ENCODE measurements around the gene ASB13.
"Not testable (repeated sequence)": the region's sequence is repeated elsewhere in the genome, so short reads cannot be mapped to it uniquely, and the experiment has no call there.

ASB13 gene

DNA sequence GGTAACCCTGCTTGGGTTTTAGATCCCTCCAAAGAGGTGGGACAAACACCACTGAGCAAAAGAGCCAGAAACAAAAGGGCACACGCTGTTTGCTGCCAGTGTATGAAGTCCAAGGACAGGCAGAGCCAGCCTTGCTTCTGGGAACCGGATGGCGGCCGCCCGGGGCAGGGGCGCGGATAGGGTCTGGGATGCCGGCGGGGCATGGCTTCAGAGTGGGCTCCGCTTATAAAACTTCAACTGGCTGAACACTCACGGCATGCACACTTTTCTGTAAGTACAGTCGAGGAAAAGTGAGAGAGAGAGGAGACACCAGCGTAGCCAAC is 62.6 kb downstream of the ASB13 start:
- DNase-seq: no peak

DNA sequence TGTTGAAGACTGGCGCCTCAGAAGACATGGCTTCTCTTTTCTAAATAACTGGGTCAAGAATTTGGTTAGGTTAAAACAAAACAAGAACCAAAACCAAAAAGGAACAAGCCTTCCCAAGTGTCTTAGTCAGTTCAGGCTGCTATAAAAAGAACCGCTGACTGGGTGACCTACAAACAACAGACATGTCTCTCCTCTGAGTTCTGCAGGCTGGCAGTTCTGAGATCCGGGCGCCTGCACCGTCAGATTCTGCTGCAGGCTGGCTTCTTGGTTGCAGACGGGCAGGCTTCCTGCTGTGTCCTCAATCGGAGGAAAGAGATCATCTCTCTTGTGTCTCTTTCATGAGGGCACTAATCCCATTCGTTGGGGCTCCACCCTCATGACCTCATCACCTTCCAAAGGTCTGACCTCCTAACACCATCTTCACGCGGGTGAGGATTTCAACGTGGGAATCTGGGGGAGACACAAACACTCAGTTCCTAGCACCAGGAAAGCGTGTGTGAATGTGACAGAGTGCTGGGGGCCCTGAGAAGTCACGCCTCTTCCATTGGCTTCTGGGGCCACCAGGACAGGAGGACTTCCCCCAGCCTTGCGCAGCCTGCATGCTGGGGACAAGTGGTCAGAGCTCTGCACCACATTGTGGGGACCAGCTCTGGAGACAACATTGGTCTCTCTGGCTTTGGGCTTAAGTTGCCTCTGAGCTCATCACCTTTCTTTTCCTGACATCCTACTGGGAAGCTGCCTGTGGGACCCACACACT is 63.1 kb downstream of the ASB13 start:
- no peak for DNase-seq

DNA sequence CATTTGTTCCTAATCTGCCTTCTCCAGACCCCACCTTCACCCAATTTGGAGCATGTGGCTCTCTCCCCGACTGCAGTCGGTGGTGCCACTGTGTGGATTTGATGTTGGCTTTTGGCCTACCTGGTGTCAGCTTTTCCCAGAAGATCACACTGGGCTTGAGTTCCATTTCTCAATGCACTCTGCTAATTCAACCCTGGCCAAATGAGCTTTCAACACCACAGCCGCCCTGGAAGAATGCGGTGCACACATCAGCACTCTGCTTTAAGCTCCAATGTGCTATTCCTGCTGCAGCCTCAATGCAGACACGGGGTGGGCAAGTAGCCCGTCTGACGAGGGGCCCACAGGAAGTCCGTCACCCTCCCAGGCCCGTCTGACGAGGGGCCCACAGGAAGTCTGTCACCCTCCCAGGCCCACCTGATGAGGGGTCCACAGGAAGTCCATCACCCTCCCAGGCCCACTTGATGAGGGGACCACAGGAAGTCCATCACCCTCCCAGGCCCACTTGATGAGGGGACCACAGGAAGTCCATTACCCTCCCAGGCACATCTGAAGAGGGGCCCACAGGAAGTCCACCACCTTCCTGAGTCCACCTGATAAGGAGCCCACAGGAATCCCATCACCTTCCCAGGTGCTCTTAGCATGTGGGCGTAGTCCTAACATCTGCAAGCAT is 64.4 kb downstream of the ASB13 start:
- no peak for DNase-seq

DNA sequence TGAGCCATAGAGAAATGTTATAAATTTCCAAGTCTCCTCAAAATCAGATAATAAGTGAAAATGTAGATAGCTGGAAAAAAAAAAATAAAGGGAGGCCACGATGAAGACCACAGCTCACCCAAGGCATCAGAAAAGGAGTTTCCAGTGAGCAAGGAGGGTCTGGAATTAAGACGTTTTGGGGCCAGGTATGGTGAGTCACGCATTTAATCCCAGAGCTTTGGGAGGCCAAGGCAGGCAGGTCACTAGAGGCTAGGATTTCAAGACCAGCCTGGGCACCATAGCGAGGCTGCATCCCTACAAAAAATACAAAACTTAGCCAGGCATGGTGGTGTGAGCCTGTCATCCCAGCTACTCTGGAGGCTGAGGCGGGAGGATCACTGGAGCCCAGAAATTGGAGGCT is 65.5 kb downstream of the ASB13 start:
- DNase-seq: no peak

DNA sequence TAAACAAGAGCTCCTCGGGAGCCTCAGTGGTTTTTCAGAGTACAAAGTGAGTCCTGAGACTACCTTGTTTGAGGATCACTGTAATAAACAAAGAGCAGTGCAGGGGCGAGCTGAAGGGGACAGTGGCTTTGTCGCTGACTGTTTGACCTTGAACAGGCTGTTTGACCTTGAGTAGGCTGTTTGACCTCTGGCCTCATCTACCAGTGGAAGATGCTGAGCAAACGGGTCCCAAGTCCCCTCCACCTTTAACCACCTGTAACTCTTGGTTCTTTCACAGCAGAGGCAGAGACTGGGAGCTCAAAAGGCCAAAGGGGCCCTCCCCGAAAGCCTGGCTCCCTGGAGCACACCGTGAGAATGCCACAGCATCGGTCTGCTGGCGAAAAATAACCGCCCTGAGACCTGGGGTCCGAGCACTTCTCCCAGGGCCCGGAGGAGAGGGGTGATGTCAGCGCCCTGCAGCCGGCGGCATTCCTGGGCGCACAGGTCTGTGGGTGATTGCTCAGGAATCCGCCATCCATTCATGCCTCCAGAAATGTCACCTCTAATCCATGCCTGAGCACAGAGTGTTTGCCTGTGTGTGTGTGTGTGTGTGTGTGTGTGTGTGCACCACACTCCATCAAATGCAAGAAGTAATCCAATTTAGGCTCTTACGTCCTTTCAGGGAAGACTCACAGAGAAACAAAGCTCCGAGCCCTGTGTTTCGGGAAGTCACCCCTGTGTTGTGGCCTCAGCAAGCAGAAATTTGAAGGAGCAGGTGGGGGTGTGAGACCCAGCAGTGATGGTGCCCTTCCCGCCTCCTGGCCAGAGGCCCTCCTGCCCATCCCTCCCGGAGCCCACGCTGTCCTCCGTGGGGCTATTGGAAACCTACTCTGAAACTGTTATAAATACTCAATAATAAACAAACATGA is 66.5 kb downstream of the ASB13 start:
- DNase-seq: no peak

DNA sequence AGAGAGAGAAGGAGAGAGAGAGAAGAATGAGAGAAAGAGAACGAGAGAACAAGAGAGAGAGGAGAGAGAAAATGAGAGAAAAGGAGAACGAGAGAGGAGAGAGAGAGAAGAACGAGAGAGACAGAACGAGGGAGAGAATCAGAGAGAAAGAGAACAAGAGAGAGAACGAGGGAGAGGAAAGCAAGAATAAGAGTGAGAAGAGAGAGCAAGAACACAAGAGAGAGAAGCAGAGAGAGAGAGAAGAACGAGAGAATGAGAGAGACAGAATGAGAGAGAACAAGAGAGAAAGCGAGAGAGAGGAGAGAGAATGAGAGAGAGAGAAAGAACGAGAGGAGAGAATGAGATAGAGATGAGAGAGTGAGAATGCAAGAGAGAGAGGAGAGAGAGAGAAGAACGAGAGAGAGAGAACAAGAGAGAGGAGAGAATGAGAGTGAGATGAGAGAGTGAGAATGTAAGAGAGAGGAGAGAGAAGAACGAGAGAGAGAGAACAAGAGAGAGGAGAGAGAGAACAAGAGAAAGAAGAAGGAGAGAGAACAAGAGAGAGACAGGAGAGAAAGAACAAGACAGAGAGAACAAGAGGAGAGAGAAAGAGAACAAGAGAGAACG is 68.2 kb downstream of the ASB13 start:
- no peak for DNase-seq

DNA sequence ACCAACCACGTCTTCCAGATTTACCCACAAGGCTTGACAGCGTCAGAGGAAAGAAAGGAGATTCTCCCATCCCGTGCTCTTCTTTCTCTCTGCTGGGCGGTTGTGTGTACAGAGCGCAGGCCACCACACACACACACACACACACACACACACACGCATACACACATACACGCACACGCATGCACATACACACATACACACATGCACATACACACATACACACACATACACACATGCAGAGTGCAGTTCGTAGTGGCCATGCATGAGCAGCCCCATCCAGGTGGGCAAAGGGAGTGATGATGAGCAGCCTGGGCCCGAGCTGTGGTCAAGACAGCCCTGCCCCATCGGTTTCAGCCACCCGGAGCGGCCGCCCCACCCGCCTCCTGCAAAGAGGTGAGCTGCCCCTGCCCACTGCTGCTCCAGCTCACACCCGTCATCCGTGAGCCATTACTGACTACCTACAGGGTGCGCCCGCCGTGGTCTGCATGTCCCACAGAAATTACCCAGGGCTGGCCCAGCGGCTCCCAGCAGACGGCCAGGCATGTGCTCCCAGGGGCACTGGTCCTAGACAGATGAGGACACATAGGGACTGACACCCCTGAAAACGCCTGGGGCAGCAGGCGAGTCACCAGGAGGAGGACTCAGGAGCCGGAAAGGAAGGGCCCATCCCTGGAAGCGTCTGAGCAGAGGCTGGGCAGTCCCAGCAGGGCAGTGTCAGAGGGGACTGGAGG is 69.6 kb downstream of the ASB13 start:
- no peak for DNase-seq

DNA sequence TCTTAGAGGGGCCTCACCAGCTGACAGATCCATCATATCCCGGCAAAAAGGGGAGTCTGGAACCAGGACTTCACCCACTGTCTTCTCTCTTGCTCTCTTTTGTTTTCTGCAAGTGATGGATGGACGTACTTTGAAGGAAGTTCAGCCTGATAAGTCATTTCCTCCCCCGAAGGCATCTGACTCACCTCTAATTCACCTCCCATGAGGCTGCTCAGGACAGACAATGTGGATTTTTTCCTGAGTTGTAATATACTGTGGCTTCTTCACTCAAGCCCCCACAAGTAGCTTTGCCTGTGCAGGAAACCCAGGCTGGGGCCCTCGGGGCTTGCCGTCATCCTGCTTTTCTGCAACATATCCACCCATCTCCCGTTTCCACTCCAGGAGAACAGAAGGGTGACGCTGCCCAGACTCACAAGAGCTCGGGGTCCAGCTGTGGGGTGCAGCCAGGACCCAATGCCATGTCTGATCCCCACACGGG is 70.4 kb downstream of the ASB13 start:
- no peak for DNase-seq

DNA sequence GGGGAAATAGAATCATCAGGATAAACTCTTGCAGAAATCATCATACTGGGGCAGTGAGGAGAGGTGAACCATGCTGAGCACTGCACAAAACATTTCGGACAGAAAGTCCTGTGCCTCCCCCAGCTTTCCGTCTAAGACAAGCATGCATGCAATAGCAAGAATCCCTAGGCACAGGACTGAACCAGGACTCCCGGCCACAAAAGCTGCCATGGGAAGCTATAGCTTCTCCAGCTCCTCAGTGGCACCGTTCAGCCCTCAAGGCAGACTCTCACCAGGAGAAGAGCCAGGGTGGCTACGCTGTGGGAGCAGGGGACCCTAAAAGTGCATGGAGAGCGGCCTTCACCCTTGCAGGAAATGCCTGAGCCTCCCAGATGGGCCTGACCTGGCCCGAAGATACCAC is 70.8 kb downstream of the ASB13 start:
- no peak for DNase-seq

DNA sequence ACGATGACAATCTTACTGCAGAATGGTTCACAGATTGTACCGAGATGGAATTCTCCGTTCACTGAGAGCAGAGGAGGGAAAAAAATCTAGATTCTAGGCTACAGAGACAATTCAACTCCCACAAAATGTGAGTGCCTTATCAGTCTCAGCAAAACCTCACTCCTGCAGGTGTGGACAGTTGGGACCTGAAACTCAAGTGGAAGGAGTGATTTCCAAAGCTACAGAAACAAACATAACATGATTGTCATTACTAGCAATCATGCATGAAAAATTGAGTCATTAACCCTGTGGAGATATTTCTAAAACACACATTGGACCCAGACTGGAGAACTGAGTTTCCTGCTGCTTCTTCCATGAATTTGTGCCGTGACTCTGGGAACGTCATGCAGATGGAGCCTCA is 71.3 kb downstream of the ASB13 start:
- DNase-seq: no peak

DNA sequence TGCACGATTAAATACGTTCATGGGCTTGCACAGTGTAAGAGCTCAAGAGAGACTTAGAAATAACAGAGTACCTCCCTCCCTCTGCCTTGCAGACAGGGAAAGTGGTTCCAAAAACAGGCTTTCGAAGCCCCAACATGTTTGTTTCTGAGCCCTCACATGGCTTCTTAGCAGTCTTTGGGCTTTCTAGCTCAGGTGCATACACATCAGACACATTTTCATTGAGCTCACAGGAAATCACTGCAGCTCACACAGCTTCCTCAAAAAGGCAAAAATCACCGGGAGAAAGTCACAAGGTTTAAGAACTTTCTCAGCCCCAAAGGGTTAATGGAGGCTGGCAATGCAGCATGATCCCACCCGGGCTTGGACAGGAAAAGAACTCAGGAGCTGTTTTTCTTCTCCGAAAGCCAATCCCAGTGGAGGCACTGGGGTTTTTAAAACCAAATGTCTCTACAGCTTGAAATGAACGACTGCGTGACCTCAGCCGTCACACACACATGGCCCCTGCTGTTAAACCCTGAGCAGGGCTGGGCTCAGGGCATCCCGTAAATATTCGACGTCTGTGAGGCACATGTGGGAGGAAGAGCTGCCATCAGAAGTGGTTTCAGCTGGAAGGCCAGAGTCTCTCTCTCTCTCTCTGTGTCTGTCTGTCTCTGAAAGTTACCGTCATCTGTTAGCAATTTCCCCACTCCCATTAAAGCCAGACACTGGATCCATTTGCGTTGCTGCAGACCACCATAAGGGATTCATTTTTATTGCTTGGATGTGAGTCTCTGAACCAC is 71.9 kb downstream of the ASB13 start:
- DNase-seq: no peak

DNA sequence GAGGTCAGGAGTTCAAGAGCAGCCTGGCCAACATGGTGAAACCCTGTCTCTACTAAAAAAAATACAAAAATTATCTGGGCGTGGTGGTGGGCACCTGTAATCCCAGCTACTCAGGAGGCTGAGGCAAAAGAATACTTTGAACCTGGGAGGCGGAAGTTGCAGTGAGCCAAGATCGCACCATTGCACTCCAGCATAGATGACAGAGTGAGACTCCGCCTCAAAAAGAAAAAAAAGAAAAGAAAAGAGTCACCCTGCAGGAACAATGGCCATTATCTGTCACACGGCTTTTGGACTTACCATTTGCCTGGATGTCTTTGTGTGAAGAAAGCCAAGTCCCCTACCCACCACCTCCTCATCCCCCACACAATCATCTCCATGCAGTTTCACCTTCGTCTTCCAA is 73.0 kb downstream of the ASB13 start:
- not testable (repeated sequence) for DNase-seq

DNA sequence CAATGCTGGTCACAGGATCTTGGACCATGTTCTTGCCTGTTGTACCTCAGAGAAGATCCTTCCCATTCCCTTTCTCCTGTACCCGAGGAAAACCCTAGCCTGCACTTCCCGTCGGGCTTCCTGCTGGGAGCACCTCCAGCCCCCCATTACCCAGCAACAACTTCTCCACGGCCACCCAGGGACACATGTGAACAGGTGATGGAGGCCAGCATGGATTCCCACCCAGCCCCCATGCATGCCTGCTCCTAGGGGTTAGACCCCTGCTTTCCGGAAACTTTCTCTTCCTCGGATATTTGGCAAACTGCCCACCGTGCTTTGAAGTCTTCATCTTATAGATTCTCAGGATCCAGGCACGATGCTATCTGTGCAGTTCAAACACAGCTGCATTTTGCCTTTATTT is 74.3 kb downstream of the ASB13 start:
- DNase-seq: no peak

DNA sequence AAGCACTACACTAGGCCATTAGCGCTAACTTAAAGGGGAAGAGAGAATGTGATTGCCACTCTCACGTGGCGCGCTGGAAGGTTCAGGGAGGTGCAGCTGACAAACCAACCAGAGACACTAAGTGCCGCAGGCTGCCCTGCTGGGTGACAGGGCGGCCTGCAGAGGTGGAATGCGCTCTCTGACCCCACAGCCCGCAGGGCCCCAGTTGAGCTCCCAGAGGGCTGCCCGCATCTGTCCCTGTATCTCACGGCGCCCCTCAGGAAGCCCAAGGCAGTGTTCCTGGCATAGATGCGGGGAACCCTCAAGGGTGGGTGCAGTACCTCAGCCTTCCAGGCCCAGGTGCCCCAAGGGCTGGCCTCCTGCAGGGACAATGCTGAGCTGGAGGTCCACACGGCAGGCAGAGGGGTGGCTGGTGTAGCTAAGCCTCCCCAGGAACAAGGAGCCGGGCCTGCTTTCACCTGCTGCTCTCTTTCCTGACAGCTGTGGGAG is 75.0 kb downstream of the ASB13 start:
- DNase-seq: no peak

DNA sequence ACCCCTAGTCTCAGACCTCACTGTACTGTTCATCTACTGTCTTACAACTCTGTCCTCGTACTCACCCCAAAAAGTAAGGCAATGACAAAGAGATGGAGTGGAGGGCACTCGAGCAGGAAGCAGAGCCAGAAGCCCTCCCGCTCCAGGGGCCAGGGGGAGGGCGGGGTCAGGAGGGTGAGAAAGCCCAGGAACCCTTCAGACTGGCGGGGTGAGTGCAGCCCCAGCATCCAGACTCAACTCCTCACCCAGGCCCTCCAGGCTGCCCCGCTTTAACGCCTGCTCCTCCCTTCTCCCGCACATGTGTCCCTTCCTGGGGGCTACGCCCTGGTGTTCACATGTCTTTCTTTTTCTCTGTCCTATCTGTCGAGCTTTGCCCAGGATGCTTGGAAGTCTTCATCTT is 75.6 kb downstream of the ASB13 start:
- no peak for DNase-seq

DNA sequence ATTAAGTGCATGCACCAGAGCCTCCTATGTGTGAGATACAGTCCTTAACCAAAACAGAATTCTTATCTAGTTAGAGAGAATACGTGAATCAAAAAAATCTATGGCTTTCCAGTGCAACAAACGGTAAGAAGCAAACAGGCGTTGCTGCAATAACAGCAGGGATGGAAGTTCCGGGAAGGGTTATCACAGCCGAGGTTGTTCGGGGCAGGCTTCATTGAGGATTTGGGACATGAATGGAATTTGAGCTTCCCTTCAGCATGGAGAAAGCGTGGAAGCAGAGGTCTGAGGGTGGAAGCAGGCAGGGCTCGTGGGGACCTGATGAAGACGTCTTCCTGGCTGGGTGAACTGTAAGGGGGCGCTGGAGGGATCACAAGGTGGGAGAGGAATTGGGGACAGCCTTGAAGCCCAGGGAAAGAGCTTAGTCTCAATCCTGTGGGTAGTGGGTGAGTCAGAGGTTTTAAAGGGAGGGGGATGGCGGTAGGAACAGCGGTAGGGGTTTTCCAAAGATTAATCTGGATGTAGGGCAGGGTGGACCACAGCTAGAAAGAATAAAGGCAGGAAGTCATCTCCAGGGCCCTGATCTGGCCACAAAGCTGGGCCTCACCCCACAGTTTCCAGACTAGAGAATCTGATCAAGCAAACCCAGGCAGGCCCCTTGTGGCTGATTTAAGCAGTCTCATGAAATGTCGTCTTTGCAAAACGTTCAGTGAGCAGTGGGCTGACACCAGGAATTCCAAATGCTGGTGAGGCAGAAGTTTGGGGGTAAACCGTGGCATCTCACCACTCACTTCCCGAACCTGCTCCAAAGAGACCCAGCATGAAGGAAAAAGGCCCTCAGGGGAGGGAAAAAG is 76.5 kb downstream of the ASB13 start:
- no peak for DNase-seq

DNA sequence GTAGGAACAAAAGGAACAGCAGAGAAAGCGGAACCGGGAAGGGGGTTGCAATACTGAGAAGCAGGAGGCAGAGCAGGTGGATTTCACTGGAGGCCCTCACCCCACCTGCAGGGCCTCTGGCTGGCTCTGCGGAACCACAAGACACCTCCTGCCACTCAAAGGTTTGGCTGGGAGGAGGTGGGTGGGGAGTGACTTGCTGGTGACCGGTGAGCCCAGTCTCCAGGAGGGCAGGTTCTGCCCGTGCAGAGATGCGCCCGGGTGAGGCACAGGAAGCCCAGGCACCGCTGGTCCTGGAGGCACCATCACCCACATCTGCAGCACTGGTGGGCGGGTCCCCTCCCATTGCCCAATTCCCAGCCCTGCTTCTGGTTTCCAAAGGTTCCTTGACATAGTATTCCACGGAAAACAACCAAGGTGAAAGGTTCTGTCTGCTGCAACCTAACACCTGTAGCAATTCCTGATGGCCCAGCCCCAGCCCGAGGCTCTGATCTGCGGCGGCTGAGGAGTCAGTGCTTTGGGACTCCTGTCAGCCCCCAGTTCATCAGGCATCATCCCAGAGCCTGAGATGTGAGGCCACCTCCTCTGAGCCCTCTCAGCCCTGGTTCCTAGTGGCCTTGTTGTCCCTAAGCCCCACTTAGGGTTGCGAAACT is 77.3 kb downstream of the ASB13 start:
- DNase-seq: no peak

Measured in effector CD4-positive, alpha-beta T cell (primary cell).